GM12864 (cell line): ENCODE data around the gene CARNS1.

Experiments used
- DNase-seq: peaks from one replicate; pipeline ENCODE4 v3.0.0-alpha.2; 2011; ENCODE audit warnings: low read depth
- H3K4me3 ChIP-seq: 2 replicates; pipeline ENCODE4 v1.5.1; 2011; ENCODE audit warnings: mild to moderate bottlenecking, low read depth, low read length, control low read depth
- CTCF ChIP-seq: IDR thresholded peaks from 2 replicates; pipeline ENCODE4 v1.5.1; 2011; ENCODE audit warnings: low read depth, mild to moderate bottlenecking, moderate library complexity, low read length, control low read depth, inconsistent platforms; ENCODE audit errors: missing control alignments

The CARNS1 gene

GRCh38 chr11:67468056-67468455 lies 52.6 kb downstream of the CARNS1 start:
- no peak for DNase-seq
- no peak for TF ChIP-seq CTCF
- H3K4me3 ChIP-seq: peak overlapping the region; percentile 79

- DNase-seq: no peak
- TF ChIP-seq CTCF: no peak
- H3K4me3 ChIP-seq: peak overlapping the region; percentile 79
Measured at GRCh38 chr11:67468456-67468758, 52.9 kb downstream of the CARNS1 start.

GRCh38 chr11:67468759-67469507 lies 53.5 kb downstream of the CARNS1 start, which contains the start of gene TMEM134:
Gene TMEM134 (minus strand): TSS chr11:67469251. CDS start chr11:67469192, 59 bp downstream.
- peak; percentile 76 for DNase-seq
- peak within 1 kb of the TSS; percentile 79 for H3K4me3 ChIP-seq
- TF ChIP-seq CTCF: peak; percentile 62

GRCh38 chr11:67469508-67469811 lies 54.0 kb downstream of the CARNS1 start:
- H3K4me3 ChIP-seq: peak overlapping the region; percentile 68
- DNase-seq: no peak
- no peak for TF ChIP-seq CTCF

GRCh38 chr11:67470337-67471002 lies 55.0 kb downstream of the CARNS1 start:
- no peak overlapping the region for H3K4me3 ChIP-seq
- TF ChIP-seq CTCF: no peak
- no peak for DNase-seq

- no peak for TF ChIP-seq CTCF
- DNase-seq: no peak
- H3K4me3 ChIP-seq: no peak overlapping the region
Measured at GRCh38 chr11:67472882-67473281, 57.4 kb downstream of the CARNS1 start.
